Fibroblast of mammary gland (primary cell): ENCODE data around the gene PPFIA2.

ENCODE experiments used
- DNase-seq: peaks from one replicate; pipeline ENCODE4 v3.0.0-alpha.2; 2010; ENCODE audit warnings: low read depth
- H3K4me3 ChIP-seq: 2 replicates; pipeline ENCODE4 v1.5.1; 2011; ENCODE audit warnings: low read depth, mild to moderate bottlenecking, low read length, moderate library complexity; ENCODE audit not compliant: control insufficient read depth
- TF ChIP-seq, protein P1 (sequence below): conservative IDR thresholded peaks from 2 replicates; pipeline ENCODE4 v1.5.1; 2011; ENCODE audit warnings: low read depth, low read length, inconsistent platforms; ENCODE audit not compliant: control insufficient read depth, insufficient read depth

Gene PPFIA2

GRCh38 chr12:81378601-81379285 is 380.4 kb downstream of the PPFIA2 start:
- peak; percentile 4 for DNase-seq
- TF ChIP-seq, protein P1, sequence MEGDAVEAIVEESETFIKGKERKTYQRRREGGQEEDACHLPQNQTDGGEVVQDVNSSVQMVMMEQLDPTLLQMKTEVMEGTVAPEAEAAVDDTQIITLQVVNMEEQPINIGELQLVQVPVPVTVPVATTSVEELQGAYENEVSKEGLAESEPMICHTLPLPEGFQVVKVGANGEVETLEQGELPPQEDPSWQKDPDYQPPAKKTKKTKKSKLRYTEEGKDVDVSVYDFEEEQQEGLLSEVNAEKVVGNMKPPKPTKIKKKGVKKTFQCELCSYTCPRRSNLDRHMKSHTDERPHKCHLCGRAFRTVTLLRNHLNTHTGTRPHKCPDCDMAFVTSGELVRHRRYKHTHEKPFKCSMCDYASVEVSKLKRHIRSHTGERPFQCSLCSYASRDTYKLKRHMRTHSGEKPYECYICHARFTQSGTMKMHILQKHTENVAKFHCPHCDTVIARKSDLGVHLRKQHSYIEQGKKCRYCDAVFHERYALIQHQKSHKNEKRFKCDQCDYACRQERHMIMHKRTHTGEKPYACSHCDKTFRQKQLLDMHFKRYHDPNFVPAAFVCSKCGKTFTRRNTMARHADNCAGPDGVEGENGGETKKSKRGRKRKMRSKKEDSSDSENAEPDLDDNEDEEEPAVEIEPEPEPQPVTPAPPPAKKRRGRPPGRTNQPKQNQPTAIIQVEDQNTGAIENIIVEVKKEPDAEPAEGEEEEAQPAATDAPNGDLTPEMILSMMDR, result no peak
- H3K4me3 ChIP-seq, result no peak overlapping the region

DNA sequence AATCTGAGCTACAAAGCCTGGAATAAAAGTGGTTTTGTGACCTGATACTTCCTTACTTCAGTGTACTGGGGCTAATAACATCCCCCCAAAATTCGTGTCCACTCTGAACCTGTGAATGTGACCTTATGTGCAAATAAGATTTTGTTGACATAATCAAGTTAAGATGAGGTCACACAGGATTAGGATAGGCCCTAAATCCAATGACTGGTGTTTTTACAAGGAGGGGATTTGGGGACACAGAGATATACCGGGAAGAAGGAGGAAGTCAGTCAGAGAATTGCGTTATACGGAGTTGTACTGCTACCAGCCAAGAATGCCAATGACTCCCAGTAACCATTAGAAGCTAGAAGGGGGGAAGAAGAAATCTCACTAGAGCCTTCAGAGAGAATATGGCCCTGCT is 381.4 kb downstream of the PPFIA2 start:
- TF ChIP-seq, protein P1, result no peak
- no peak overlapping the region for H3K4me3 ChIP-seq
- DNase-seq, result no peak

GRCh38 chr12:81375969-81376368 is 383.2 kb downstream of the PPFIA2 start:
- no peak overlapping the region for H3K4me3 ChIP-seq
- DNase-seq, result no peak
- TF ChIP-seq, protein P1, result no peak

DNA sequence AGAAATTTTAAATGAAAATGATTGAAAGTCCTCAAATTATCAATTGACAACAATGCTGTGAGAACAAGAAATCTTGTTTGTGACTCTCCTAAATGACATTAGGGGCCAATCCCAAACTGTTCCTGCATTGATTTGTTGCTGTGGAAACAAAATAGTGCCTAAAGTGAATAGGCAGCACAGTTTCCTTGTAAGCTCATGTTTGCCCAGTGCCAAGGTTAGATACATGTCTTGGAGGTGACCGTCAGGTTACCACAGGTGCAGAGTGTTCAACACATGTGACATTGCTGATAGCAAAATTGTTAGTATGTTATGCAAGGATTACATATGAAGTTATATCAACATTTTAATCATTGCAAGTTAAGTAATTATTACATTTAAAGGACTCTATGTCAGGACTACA is 388.7 kb downstream of the PPFIA2 start:
- TF ChIP-seq, protein P1, result no peak
- DNase-seq, result no peak
- H3K4me3 ChIP-seq, result no peak overlapping the region

DNA sequence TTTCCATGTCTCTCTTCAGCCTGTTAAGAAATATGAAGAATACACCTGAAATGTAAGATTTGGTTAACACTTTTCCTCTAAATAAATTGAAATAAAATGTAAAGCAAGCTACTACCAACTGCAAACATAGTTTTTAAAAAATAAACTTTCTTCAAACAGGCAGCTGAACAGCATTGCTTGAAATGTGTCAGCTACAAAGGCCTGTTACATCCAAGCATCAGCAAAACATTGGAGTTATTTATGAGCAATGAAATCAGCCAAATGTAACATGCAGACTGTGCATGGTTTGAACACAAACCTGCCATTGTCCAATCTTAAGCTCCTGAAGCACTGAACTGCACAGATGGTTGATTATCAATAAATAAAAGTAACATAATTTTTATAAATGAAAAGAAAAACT is 390.0 kb downstream of the PPFIA2 start:
- no peak for DNase-seq
- no peak overlapping the region for H3K4me3 ChIP-seq
- TF ChIP-seq, protein P1, result no peak

DNA sequence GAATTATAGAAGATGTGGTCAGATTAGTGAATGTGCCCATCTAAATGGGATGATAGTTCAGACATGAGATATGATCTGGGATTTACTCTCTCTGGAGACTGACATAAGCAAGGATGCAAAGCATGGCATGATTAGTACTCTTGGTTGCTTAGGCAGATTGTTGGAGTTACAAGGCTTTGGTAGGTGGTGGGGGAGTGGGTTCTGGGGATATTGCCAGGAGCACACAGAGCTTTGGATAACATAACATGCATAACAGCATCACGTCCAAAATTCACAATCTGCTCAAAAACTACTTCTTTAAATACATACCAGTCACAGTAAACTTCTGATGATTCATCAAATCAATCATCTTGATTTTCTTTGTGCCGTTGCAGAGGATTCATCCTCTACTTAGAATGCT is 393.9 kb downstream of the PPFIA2 start:
- no peak overlapping the region for H3K4me3 ChIP-seq
- no peak for DNase-seq
- TF ChIP-seq, protein P1, result no peak

DNA sequence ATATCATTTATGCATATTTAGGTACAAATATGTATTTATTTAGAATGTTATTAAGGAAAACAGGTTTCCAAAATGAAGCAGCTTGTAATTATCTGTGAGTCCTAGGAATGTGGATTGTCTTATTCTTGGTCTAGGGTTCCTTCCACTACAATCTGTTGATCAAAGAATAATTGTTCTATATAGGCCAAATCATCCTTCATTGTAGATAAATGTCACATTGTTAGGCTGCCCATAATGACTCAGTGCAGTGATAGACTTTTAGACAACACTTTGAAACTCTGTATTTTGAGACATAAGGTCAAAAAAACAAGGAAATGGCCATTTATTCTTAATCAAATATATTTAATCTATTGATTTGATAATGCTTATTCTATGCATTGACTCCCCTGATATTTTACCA is 398.2 kb downstream of the PPFIA2 start:
- TF ChIP-seq, protein P1, result no peak
- no peak overlapping the region for H3K4me3 ChIP-seq
- DNase-seq, result no peak
